ENCODE measurements around the gene TRIM72. TPM values are rescaled to one million over a fixed set of nuclear protein-coding genes. Genes with fewer than 3 reads are reported as not detected.

Gene TRIM72
- total and polyA plus RNA-seq, 2 donors (not counting 3 experiments of a cell fraction or from before 2014, with no cell fraction given), result not detected

GRCh38 chr16:31206776-31207175 lies 7.1 kb upstream of the TRIM72 start:
- ChIA-PET CTCF (interaction anchor here (1.1 to 1.3 kb wide), 3 partner anchors 8 to 14 kb away, joined by 3 to 5 read pairs (median 4); partner anchors contain the start of gene PYDC1), POLR2A (no interaction called here)
- no peak for FAIRE-seq
- Histone ChIP-seq H3K9me3 (replicated peaks; ENCODE audit: control insufficient read depth, insufficient read depth, low read length) (no peaks in the 10 kb centered on the region), H3K27me3 (ENCODE audit: control insufficient read depth in 2 of 2, insufficient read depth in 2 of 2, low read length in 2 of 2) (peaks cover 2 to 7% of the 10 kb centered on the region in 2 experiments), H3K27ac (ENCODE audit: insufficient read depth, low read depth, low read length) (no peak overlapping the region), H3K79me2 (ENCODE audit: control insufficient read depth, insufficient read depth, low read length) (no peaks in the 10 kb centered on the region), H3K36me3 (ENCODE audit: control insufficient read depth in 2 of 2, extremely low read depth in 1 of 2, insufficient read depth in 2 of 2, low read length in 2 of 2) (no peaks in the 10 kb centered on the region), H3K9me1 (replicated peaks; ENCODE audit: control insufficient read depth, extremely low read depth, insufficient read depth, low read length) (no peaks in the 10 kb centered on the region), H3K4me2 (ENCODE audit: insufficient read depth, low read length) (no peak overlapping the region), H3K9ac (replicated peaks; ENCODE audit: extremely low read depth, insufficient read depth, low read length) (no peak overlapping the region), H4K20me1 (replicated peaks; ENCODE audit: control insufficient read depth, extremely low read depth, insufficient read depth, low read length) (no peaks in the 10 kb centered on the region), H3K4me3 (replicated peaks in 1 of 3; ENCODE audit: insufficient read depth in 1 of 3, low read depth in 1 of 3, low read length in 3 of 3) (no peak overlapping the region), H3K4me1 (ENCODE audit: control insufficient read depth, extremely low read depth, insufficient read depth, low read length) (peaks cover 3% of the 10 kb centered on the region), H2AFZ (ENCODE audit: low read depth, low read length) (no peak overlapping the region)
- no peak for DNase-seq (ENCODE audit: low read depth, low spot score)
- intact Hi-C loops (cut with micrococcal nuclease) (no loop called here), dilution Hi-C loops (cut with MboI; ENCODE audit: extremely low pct_ligation_motif_present, low sequenced_read_pairs) (no loop called here)
- no peak for TF ChIP-seq EZH2 (IDR thresholded peaks at IDR 0.05; ENCODE audit: borderline replicate concordance, low read depth, low read length, severe bottlenecking)
- no peak for TF ChIP-seq MYC (IDR thresholded peaks at IDR 0.05; ENCODE audit: low read depth, low read length)
- no peak for TF ChIP-seq GATA2 (IDR thresholded peaks at IDR 0.05; ENCODE audit: insufficient read depth, insufficient read length, low read depth, low read length)
- TF ChIP-seq CTCF (IDR thresholded peaks at IDR 0.05; ENCODE audit: extremely low read depth in 1 of 2, insufficient read depth in 1 of 2, low read depth in 1 of 2, low read length in 2 of 2), result no peak
- TF ChIP-seq, protein P1, sequence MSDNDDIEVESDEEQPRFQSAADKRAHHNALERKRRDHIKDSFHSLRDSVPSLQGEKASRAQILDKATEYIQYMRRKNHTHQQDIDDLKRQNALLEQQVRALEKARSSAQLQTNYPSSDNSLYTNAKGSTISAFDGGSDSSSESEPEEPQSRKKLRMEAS (IDR thresholded peaks at IDR 0.05; ENCODE audit: insufficient read depth, insufficient read length), result no peak
- TF ChIP-seq JUN (IDR thresholded peaks at IDR 0.05; ENCODE audit: borderline replicate concordance, insufficient read depth, insufficient read length, low read depth), result no peak
- no peak for TF ChIP-seq POLR2AphosphoS5 (IDR thresholded peaks at IDR 0.05; ENCODE audit: insufficient read depth, low read depth, low read length)
- TF ChIP-seq FOS (IDR thresholded peaks at IDR 0.05; ENCODE audit: borderline replicate concordance, insufficient read depth, low read length), result no peak
- no peak for TF ChIP-seq POLR2A (IDR thresholded peaks at IDR 0.05; ENCODE audit: low read depth, low read length)
- BruUV-seq (replicated peaks), result no TSS peak

Data from endothelial cell of umbilical vein (primary cell).